ENCODE measurements around the gene TMEM176A. TPM values are rescaled to one million over a fixed set of nuclear protein-coding genes. Genes with fewer than 3 reads are reported as not detected.

The TMEM176A gene
- total RNA-seq, 1 donor from 2014 or later: not detected

DNA sequence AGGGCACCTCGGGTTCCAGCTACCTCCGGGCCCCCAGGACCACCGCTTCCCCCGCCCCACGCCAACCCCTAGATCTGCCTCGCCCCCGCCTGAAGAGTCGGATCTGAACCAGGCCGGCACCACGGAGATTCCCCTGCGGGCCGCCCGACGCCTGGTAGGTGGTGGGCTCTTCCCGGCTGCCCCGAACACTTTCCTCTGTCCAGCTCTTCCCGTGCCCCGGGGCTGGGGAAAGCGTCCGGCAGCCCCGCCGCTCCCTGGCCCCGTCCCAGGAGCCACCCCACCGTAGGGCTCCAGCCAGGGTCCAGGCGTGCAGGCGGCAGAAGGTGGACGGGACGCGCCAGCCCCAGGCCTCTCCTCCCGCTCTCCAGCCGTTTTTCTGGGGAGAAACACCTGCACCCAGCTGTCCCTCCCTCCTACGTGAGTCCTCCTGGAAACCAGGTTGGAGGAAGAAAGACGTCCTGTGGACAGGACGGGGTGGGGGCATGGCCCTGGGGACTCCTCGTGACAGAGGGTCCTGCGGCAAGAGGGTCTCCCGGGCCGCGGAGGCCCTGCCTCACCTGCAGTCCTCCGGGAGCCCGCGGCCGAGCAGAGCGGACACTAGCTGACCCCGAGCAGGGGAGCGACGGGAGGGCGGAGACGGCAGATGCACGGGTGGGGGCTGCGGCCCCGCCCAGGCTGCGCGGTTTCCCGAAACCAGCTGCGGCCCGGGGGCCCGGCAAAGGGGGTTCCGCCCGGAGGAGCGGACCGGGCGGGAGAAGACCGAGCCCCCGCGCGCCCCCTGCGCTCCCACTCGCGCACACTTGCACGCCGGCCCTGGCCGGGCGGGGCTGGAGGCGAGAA, 608 bp upstream of the TMEM176A start, which contains the start of gene TMEM176B:
TSS of gene TMEM176B (minus strand) at position 624 of the 840 bp plus-strand sequence. CDS start 3,795 bp downstream, outside the sequence.
- no peak for DNase-seq (ENCODE audit: extremely low spot score, unreplicated experiment)
- H3K36me3 Mint-ChIP-seq (ENCODE audit: unreplicated experiment): no peaks in the 10 kb centered on the region
- H3K4me1 Mint-ChIP-seq (ENCODE audit: unreplicated experiment): no peaks in the 10 kb centered on the region
- TF ChIP-seq, protein P1, sequence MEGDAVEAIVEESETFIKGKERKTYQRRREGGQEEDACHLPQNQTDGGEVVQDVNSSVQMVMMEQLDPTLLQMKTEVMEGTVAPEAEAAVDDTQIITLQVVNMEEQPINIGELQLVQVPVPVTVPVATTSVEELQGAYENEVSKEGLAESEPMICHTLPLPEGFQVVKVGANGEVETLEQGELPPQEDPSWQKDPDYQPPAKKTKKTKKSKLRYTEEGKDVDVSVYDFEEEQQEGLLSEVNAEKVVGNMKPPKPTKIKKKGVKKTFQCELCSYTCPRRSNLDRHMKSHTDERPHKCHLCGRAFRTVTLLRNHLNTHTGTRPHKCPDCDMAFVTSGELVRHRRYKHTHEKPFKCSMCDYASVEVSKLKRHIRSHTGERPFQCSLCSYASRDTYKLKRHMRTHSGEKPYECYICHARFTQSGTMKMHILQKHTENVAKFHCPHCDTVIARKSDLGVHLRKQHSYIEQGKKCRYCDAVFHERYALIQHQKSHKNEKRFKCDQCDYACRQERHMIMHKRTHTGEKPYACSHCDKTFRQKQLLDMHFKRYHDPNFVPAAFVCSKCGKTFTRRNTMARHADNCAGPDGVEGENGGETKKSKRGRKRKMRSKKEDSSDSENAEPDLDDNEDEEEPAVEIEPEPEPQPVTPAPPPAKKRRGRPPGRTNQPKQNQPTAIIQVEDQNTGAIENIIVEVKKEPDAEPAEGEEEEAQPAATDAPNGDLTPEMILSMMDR (IDR thresholded peaks at IDR 0.05): no peak
- no peak within 1 kb of the TSS for H3K27ac Mint-ChIP-seq (ENCODE audit: unreplicated experiment)
- H3K27me3 Mint-ChIP-seq (ENCODE audit: unreplicated experiment): peaks cover 22% of the 10 kb centered on the region
- no peak within 1 kb of the TSS for H3K4me3 Mint-ChIP-seq (ENCODE audit: unreplicated experiment)
- no peaks in the 10 kb centered on the region for H3K9me3 Mint-ChIP-seq (ENCODE audit: unreplicated experiment)

DNA sequence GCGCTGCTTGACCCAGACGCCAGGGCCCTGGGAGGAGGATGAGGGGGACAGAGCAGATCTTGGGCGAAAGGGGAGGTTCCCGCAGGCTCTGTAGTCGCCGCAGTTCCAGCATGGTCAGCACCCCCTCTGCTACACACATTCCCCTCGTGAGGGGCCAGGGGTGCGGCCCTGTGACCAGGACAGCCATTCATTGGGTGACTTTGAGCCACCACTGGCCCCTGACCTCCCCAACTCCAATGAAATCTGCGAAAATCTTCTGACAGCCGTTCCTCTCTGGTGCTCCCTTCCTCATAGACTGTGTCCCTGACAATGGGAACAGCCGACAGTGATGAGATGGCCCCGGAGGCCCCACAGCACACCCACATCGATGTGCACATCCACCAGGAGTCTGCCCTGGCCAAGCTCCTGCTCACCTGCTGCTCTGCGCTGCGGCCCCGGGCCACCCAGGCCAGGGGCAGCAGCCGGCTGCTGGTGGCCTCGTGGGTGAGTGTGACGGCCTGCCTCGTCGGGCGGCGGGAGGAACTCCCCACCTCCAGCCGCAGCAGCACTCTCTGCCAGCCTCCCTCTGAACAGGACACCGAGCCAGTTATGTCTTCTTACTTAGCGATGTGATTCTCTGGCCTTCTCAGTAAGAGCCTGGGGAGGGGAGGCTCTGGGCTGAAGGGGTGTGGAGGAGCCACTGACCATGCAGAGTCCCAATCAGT, 825 bp downstream of the TMEM176A start:
- no peaks in the 10 kb centered on the region for H3K36me3 Mint-ChIP-seq (ENCODE audit: unreplicated experiment)
- H3K9me3 Mint-ChIP-seq (ENCODE audit: unreplicated experiment): peaks cover 8% of the 10 kb centered on the region
- peak; percentile 63 for DNase-seq (ENCODE audit: extremely low spot score, unreplicated experiment)
- H3K27ac Mint-ChIP-seq (ENCODE audit: unreplicated experiment): no peak overlapping the region
- no peaks in the 10 kb centered on the region for H3K4me1 Mint-ChIP-seq (ENCODE audit: unreplicated experiment)
- TF ChIP-seq, protein P1 (IDR thresholded peaks at IDR 0.05): no peak
- no peak overlapping the region for H3K4me3 Mint-ChIP-seq (ENCODE audit: unreplicated experiment)
- H3K27me3 Mint-ChIP-seq (ENCODE audit: unreplicated experiment): peaks cover 22% of the 10 kb centered on the region

DNA sequence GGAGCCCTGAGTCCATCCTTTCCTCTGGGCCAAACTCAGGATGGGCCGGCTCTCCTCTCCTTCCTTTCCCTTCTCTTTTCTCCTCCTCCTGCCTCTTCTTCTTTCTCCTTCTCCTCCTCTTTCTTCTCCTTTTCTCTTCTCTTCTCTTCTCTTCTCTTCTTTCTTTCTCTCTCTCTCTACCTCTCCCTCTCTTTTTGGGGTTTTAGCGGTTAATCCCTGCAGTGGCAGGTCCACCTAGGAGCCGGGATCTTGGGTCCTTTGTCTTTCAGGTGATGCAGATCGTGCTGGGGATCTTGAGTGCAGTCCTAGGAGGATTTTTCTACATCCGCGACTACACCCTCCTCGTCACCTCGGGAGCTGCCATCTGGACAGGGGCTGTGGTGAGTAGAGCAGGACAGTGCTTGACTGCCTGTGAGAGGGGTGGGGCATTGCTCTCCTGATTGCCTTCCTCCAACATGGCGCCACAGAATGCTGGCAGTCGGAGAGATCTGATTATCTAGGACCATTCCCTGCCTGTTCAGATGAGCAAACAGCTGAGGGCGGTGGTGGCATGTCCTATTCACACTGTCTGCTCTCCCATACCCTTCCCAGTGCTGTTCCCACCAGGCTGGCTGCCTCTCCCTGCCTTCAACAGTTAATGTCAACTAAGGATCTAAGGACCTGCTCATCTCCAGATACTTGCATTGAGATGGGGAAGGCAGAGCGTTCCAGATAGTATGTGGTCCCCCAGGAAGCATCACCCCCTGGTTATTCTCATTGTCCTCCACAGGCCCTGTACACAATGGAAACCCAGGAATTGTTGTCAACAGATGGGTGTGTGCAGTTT, 1.6 kb downstream of the TMEM176A start:
- H3K27me3 Mint-ChIP-seq (ENCODE audit: unreplicated experiment): peaks cover 22% of the 10 kb centered on the region
- H3K4me3 Mint-ChIP-seq (ENCODE audit: unreplicated experiment): no peak overlapping the region
- no peaks in the 10 kb centered on the region for H3K36me3 Mint-ChIP-seq (ENCODE audit: unreplicated experiment)
- H3K9me3 Mint-ChIP-seq (ENCODE audit: unreplicated experiment): peaks cover 11% of the 10 kb centered on the region
- TF ChIP-seq, protein P1 (IDR thresholded peaks at IDR 0.05): no peak
- peak; percentile 51 for DNase-seq (ENCODE audit: extremely low spot score, unreplicated experiment)
- no peaks in the 10 kb centered on the region for H3K4me1 Mint-ChIP-seq (ENCODE audit: unreplicated experiment)
- H3K27ac Mint-ChIP-seq (ENCODE audit: unreplicated experiment): no peak overlapping the region

DNA sequence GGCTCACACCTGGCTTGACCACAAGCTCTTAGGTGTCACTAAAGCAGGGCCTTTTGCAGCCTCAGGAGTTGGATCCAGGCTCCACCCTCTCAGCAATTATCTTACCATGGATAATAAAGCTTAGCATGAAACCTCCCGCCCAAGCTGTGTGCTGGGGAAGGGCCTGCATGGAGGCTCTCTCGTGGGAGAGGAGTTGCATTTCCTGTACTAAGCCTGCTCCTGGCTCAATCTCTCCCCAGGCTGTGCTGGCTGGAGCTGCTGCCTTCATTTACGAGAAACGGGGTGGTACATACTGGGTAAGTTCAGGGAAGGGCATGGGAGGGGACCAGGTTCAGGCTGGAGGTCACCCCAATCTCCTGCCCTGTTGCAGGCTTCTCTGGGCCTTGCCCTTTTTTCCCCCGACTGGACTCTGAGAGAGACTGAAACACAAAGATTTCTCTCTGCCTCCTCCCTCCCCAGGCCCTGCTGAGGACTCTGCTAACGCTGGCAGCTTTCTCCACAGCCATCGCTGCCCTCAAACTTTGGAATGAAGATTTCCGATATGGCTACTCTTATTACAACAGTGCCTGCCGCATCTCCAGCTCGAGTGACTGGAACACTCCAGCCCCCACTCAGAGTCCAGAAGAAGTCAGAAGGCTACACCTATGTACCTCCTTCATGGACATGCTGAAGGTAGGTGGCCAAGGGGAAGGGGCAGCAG, 2.7 kb downstream of the TMEM176A start:
- no peaks in the 10 kb centered on the region for H3K36me3 Mint-ChIP-seq (ENCODE audit: unreplicated experiment)

More for the DNA sequence above, 2.7 kb downstream of the TMEM176A start:
- Mint-ChIP-seq H3K27ac (ENCODE audit: unreplicated experiment) (no peak overlapping the region), H3K4me1 (ENCODE audit: unreplicated experiment) (no peaks in the 10 kb centered on the region), H3K4me3 (ENCODE audit: unreplicated experiment) (no peak overlapping the region), H3K9me3 (ENCODE audit: unreplicated experiment) (peaks cover 15% of the 10 kb centered on the region), H3K27me3 (ENCODE audit: unreplicated experiment) (peaks cover 22% of the 10 kb centered on the region)
- TF ChIP-seq, protein P1 (IDR thresholded peaks at IDR 0.05): no peak
- no peak for DNase-seq (ENCODE audit: extremely low spot score, unreplicated experiment)
